ENCODE results near the gene NNMT.
"Not testable (repeated sequence)": the region's sequence is repeated elsewhere in the genome, so short reads cannot be mapped to it uniquely, and the experiment has no call there.

Gene NNMT

DNA sequence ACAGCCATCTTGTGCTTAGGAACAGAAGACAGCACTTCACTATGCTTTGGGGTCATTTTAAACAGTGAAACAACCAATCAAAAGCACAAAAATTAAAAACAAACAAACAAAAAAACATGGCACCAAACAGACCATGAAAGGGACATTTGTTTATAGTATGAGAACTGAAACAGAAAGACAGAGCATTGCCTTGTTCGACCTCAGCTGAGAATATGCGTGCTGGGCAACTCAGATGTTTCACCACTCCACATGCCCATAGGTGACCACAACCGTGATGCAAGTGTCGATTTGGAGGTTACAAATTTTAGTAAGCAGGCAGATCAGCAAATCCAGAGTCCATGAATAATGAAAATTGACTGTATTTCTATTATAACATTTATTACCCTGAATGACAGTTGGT, 30.0 kb downstream of the NNMT start:
- TF ChIP-seq, protein P1, sequence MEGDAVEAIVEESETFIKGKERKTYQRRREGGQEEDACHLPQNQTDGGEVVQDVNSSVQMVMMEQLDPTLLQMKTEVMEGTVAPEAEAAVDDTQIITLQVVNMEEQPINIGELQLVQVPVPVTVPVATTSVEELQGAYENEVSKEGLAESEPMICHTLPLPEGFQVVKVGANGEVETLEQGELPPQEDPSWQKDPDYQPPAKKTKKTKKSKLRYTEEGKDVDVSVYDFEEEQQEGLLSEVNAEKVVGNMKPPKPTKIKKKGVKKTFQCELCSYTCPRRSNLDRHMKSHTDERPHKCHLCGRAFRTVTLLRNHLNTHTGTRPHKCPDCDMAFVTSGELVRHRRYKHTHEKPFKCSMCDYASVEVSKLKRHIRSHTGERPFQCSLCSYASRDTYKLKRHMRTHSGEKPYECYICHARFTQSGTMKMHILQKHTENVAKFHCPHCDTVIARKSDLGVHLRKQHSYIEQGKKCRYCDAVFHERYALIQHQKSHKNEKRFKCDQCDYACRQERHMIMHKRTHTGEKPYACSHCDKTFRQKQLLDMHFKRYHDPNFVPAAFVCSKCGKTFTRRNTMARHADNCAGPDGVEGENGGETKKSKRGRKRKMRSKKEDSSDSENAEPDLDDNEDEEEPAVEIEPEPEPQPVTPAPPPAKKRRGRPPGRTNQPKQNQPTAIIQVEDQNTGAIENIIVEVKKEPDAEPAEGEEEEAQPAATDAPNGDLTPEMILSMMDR (IDR thresholded peaks at IDR 0.05; ENCODE audit: insufficient read depth, low read depth, low read length, missing control alignments): no peak
- H3K4me3 ChIP-seq (ENCODE audit: low read length): no peak overlapping the region
- no peak for DNase-seq (ENCODE audit: low read depth)

DNA sequence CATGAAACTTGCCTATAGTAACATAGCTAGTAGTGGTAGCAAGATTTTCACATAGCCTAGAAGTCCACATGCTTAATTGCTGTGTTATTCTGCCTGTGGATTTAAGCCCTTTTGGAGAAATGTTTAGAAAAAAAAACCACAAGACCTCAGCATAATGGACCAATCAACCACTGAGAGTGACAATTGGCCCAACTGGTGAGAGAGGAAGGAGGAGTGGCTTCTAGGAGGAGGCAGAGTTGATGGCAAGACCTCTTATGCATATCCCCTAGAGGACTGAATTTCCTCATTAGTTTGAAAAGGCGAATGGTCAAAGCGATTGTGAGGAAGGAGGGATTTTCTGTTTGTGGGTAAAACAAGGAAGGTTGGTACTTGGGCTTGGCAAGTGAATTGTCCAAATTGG, 30.6 kb downstream of the NNMT start:
- DNase-seq (ENCODE audit: low read depth): no peak
- H3K4me3 ChIP-seq (ENCODE audit: low read length): no peak overlapping the region
- TF ChIP-seq, protein P1 (IDR thresholded peaks at IDR 0.05; ENCODE audit: insufficient read depth, low read depth, low read length, missing control alignments): no peak

DNA sequence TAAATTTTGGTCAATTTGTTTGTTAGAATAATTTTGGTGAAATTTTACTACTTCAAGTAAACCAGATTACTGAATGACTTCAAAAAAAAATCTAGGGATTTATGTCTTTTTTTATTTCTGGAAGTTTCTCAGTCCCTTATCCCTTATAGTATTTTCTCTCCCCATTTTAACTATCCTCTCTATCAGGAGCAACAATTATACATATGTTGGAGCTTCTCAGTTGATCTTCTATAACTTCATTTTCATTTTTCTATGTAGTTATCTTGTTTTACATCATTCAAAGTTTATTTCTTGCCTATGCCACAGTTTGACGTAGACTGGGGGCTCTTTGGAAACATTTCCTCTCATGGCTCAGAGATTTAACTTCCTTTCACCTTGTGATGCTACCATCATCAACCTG, 34.2 kb downstream of the NNMT start:
- no peak overlapping the region for H3K4me3 ChIP-seq (ENCODE audit: low read length)
- no peak for DNase-seq (ENCODE audit: low read depth)
- TF ChIP-seq, protein P1 (IDR thresholded peaks at IDR 0.05; ENCODE audit: insufficient read depth, low read depth, low read length, missing control alignments): no peak

DNA sequence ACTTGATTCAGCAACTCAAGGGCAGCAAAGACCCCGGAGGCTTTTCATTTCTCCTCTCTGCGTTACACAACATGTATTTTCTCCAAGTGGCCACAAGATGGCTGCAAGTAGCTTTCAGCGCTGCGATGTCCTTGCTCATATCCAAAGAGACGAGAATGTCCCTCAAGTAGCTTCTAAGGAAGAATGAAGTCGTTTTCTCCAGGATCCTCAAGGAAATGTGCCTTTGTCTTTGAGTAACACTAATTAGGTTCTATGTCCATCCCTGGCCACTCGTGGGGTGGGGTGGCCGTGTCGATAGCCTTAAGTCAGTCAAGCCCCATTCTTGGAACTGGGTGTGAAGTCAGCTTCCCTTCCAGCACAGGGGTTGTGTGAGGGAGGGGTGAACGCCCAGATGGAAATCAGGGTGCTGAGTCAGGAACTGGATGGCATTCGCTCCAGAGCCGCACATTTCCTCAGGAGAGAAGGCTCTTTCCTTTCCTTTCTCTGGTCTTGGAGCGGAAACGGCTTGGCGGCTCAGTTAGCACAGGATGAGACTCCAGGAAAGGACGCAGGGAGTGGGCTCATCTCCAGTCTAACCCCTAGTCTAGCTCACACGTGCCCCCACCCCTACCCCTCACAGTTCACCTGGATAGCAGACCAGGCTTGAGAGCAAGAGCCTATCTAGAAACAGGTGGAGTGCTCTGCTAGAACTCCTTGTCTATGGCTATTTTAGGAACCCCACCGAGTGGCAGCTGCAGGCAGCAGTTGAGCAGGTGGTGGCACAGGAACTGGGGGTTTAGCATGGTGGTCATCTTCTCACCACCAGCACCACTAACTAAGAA, 44.3 kb downstream of the NNMT start:
- peak; percentile 69 for DNase-seq (ENCODE audit: low read depth)

DNA sequence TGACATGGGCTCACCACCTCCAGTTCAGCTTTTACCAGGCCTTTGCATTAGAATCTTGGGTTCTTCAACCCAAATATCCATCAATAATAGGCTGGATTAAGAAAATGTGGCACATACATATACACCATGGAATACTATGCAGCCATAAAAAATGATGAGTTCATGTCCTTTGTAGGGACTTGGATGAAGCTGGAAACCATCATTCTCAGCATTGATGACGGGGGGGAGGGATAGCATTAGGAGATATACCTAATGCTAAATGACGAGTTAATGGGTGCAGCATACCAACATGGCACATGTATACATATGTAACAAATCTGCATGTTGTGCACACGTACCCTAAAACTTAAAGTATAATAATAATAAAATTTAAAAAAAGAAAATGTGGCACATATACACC, 45.5 kb downstream of the NNMT start:
- not testable (repeated sequence) for DNase-seq (ENCODE audit: low read depth)

More for the DNA sequence above, 44.3 kb downstream of the NNMT start:
- H3K4me3 ChIP-seq (ENCODE audit: low read length): no peak overlapping the region
- TF ChIP-seq, protein P1 (IDR thresholded peaks at IDR 0.05; ENCODE audit: insufficient read depth, low read depth, low read length, missing control alignments): peak; percentile 89

DNA sequence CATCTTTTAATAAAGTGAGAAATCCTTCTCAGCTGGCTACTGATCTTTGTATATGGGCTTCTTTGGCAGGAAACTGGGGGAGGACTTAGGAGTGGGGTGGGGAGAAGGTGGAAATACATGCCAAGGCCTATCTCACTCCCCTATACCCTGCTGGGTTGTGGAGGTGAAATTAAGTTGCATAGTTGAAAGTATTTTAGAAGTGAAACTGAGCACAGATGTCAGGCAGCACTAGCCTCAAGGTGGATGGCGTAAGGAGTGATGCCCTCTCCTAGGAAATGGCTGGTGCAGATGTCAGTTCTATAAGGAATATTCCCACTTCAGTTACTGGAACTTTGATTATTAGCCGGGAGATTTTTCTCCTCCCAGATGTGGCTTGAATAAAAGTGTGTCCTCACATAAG, 46.3 kb downstream of the NNMT start:
- TF ChIP-seq, protein P1 (IDR thresholded peaks at IDR 0.05; ENCODE audit: insufficient read depth, low read depth, low read length, missing control alignments): no peak
- DNase-seq (ENCODE audit: low read depth): no peak
- H3K4me3 ChIP-seq (ENCODE audit: low read length): no peak overlapping the region

More for the DNA sequence above, 45.5 kb downstream of the NNMT start:
- H3K4me3 ChIP-seq (ENCODE audit: low read length): not testable (repeated sequence)

DNA sequence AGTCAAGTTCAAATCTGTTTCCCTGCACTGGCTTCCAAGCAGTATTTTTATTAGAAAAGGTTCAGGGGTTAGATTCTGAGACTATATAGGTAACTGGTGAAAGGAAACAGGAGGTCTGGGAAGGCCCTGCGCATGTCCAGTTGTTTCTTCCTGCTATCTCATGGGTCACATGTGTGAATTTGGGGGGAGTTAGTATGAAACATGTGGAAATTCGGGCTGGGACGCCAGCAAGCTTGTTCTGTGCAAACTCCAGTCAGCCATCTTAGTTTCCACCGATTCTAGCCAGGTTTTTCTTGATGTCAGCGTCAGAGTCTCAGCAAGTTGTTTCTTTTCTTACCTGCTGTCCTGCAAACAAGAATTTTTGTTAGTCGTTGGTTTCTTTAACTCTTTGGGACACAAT, 46.8 kb downstream of the NNMT start:
- TF ChIP-seq, protein P1 (IDR thresholded peaks at IDR 0.05; ENCODE audit: insufficient read depth, low read depth, low read length, missing control alignments): no peak
- no peak overlapping the region for H3K4me3 ChIP-seq (ENCODE audit: low read length)
- DNase-seq (ENCODE audit: low read depth): no peak
